Activated T-cell treated with anti-CD3 and anti-CD28 coated beads for 4 hours (primary cell): ENCODE measurements around the gene NCOA7.
"Not testable (repeated sequence)": the region's sequence is repeated elsewhere in the genome, so short reads cannot be mapped to it uniquely, and the experiment has no call there.

Source experiments
- DNase-seq: peaks from one replicate; pipeline ENCODE4 v3.0.0-alpha.2; 2020

NCOA7 gene

GRCh38 chr6:125759184-125759902 lies 31.4 kb upstream of the NCOA7 start:
- DNase-seq: no peak

- DNase-seq: no peak
These were observed 30.8 kb upstream of the NCOA7 start for GRCh38 chr6:125759959-125760457.

GRCh38 chr6:125764121-125764671 lies 26.6 kb upstream of the NCOA7 start:
- no peak for DNase-seq

- no peak for DNase-seq
These were observed 24.8 kb upstream of the NCOA7 start for GRCh38 chr6:125765944-125766343.

- no peak for DNase-seq
These were observed 24.1 kb upstream of the NCOA7 start for GRCh38 chr6:125766641-125767040.

- DNase-seq: no peak
These were observed 21.5 kb upstream of the NCOA7 start for GRCh38 chr6:125769147-125769783.

- DNase-seq: no peak
These were observed 17.1 kb upstream of the NCOA7 start for GRCh38 chr6:125773387-125774341.

- not testable (repeated sequence) for DNase-seq
These were observed 14.5 kb upstream of the NCOA7 start for GRCh38 chr6:125776107-125776826.

GRCh38 chr6:125779924-125780539 lies 10.7 kb upstream of the NCOA7 start:
- DNase-seq: peak; percentile 87

- peak; percentile 54 for DNase-seq
These were observed 10.0 kb upstream of the NCOA7 start for GRCh38 chr6:125780540-125781313.

- DNase-seq: no peak
These were observed 9.4 kb upstream of the NCOA7 start for GRCh38 chr6:125781314-125781868.

GRCh38 chr6:125784365-125784764 lies 6.4 kb upstream of the NCOA7 start:
- DNase-seq: no peak

- no peak for DNase-seq
These were observed 3.0 kb upstream of the NCOA7 start for GRCh38 chr6:125787791-125788190.

GRCh38 chr6:125789167-125789566 lies 1.6 kb upstream of the NCOA7 start:
- DNase-seq: no peak

GRCh38 chr6:125789576-125790357 lies 993 bp upstream of the NCOA7 start:
- peak; percentile 18 for DNase-seq

GRCh38 chr6:125791151-125791819 lies 525 bp downstream of the NCOA7 start:
- peak; percentile 25 for DNase-seq

GRCh38 chr6:125791820-125792165 lies 1.0 kb downstream of the NCOA7 start:
- DNase-seq: no peak

- DNase-seq: no peak
These were observed 1.4 kb downstream of the NCOA7 start for GRCh38 chr6:125792172-125792571.

GRCh38 chr6:125792680-125793079 lies 1.9 kb downstream of the NCOA7 start:
- DNase-seq: no peak
